Spleen (tissue), 13 donors: ENCODE data around the gene EVL. TPM values are rescaled to one million over a fixed set of nuclear protein-coding genes. Genes with fewer than 3 reads are reported as not detected.

Experiments
- DNase-seq: peaks from one replicate; pipeline ENCODE4 v3.0.0-alpha.2; 2020
- H3K27ac ChIP-seq, 8 donors: fragments of 200-600 bp; sonication (generic) in 7 of 8; 1 replicate in 4 of 8; 2 replicates in 4 of 8; pipeline versions ENCODE4 v1.5.0 to v1.8.0; 2016 to 2021; ENCODE audit warnings: inconsistent platforms in 4 of 8, mild to moderate bottlenecking in 4 of 8, moderate library complexity in 1 of 8
- H3K27me3 ChIP-seq, 7 donors: fragments of 200-600 bp; sonication (generic) in 6 of 7; replicated peaks in 1 of 7; 1 replicate in 4 of 7; 2 replicates in 3 of 7; pipeline versions ENCODE4 v1.5.0 to v1.8.0; 2016 to 2021; ENCODE audit warnings: inconsistent platforms in 3 of 7, mild to moderate bottlenecking in 1 of 7
- H3K36me3 ChIP-seq, 6 donors: fragments of 200-600 bp; sonication (generic) in 5 of 6; 1 replicate in 4 of 6; 2 replicates in 2 of 6; pipeline versions ENCODE4 v1.5.0 to v1.8.0; 2016 to 2021; ENCODE audit warnings: inconsistent platforms in 2 of 6
- H3K4me1 ChIP-seq, 6 donors: fragments of 200-600 bp; sonication (generic) in 5 of 6; 1 replicate in 3 of 6; 2 replicates in 3 of 6; pipeline versions ENCODE4 v1.5.0 to v1.8.0; 2016 to 2021; ENCODE audit warnings: inconsistent platforms in 3 of 6
- H3K4me3 ChIP-seq, 8 donors: fragments of 200-600 bp; sonication (generic) in 7 of 8; 1 replicate in 4 of 8; 2 replicates in 4 of 8; pipeline versions ENCODE4 v1.5.0 to v1.8.0; 2016 to 2021; ENCODE audit warnings: inconsistent platforms in 4 of 8, mild to moderate bottlenecking in 4 of 8, moderate library complexity in 2 of 8
- H3K9me3 ChIP-seq, 8 donors: fragments of 200-600 bp; sonication (generic) in 7 of 8; 1 replicate in 4 of 8; 2 replicates in 4 of 8; pipeline versions ENCODE4 v1.5.0 to v1.8.0; 2016 to 2021; ENCODE audit warnings: inconsistent platforms in 4 of 8
- POLR2A ChIP-seq, 3 donors: fragments of 450-650 bp; IDR thresholded peaks; one replicate each; pipeline ENCODE4 v1.5.1; 2017; ENCODE audit warnings: antibody characterized with exemption in 3 of 3, mild to moderate bottlenecking in 1 of 3
- POLR2AphosphoS5 ChIP-seq, 3 donors: sonication (generic); formaldehyde crosslinking; IDR thresholded peaks; one replicate each; pipeline ENCODE4 v1.5.1; 2017; ENCODE audit warnings: antibody characterized with exemption in 3 of 3
- WGBS, 5 donors: extraction: QIAGEN DNeasy Blood & Tissue Kit in 3 of 5; methylation state at CpG; one replicate each; pipeline versions ENCODE4 v1.1.5 to v1.1.7; 2013 to 2018; 5-methylcytosine and 5-hydroxymethylcytosine counted together
- intact Hi-C: fragments of 100-400 bp; cut with DNase I; formaldehyde crosslinking; loops from one replicate; pipeline ENCODE4 v1.15.0; 2023; ENCODE audit warnings: low total_unique reads
- long read RNA-seq, 2 donors: transcript quantifications; one replicate each; lab custom pipeline, GENCODE V29; 2026
- polyA plus RNA-seq, 3 donors: library from polyadenylated mRNA; stranded (reverse); fragments of 200-250 nt; gene quantifications; one replicate each; pipeline ENCODE4 v1.2.1, GENCODE V29; 2013
- total RNA-seq, 7 donors: library from RNA; depleted of rRNA in 3 of 7; stranded (reverse); fragments of >200 nt in 3 of 7; fragmentation: NEBNext Ultra II Directional in 4 of 7; extraction: Animal tissue kit (Norgen Biotek cat#: 25700) in 4 of 7; gene quantifications; one replicate each; pipeline versions ENCODE4 v1.1.0 to v1.2.1, GENCODE V29; 2016 to 2021
- TF ChIP-seq, protein P1 (sequence below), 11 experiments: fragments of 200-600 bp in 7 of 11; fragments of 450-650 bp in 4 of 11; sonication (generic) in 4 of 11; IDR thresholded peaks in 8 of 11; conservative IDR thresholded peaks in 3 of 11; 1 replicate in 7 of 11; 2 replicates in 4 of 11; pipeline versions ENCODE4 v1.4.0 to v1.8.0; 2016 to 2021; ENCODE audit warnings: antibody characterized with exemption in 11 of 11, inconsistent platforms in 4 of 11, mild to moderate bottlenecking in 1 of 11
- donor health status: healthy with polysubstance abuse.
- donor health status: DM: no; HTN: no; CAD: no; lungs with moderate emphysema.
- donor health status: DM: no; HTN: no; CAD: no.
- donor health status: Bipolar disorder and iron deficiency.
- donor health status: healthy.
- donor health status: DM: no; HTN: no; CAD: no.
- donor health status: DM: yes; HTN: yes; CAD: no.

Gene EVL
- 100 to 1,000 TPM; 244 to 336 (median 283) TPM for total RNA-seq
- 100 to 1,000 TPM; 169 to 184 (median 183) TPM for polyA plus RNA-seq
- long read RNA-seq, donor 1, transcript EVL-202 (14 exons, 2,353 nt) = minor isoform, 7 of 35 reads
- long read RNA-seq, donor 1, transcript EVL-217 (3 exons, 1,547 nt) = minor isoform, 8 of 35 reads
- long read RNA-seq, donor 1, transcript EVL-201 (14 exons, 1,978 nt) = major isoform, 11 of 35 reads
- long read RNA-seq, donor 1, partial matches to known transcripts = 8 of 35 reads
- long read RNA-seq, donor 1, other reads (novel, unspliced or antisense) = 0 of 35 reads
- long read RNA-seq, donor 2, transcript EVL-201 (14 exons, 1,978 nt) = major isoform, 16 of 32 reads
- long read RNA-seq, donor 2, transcript EVL-202 (14 exons, 2,353 nt) = minor isoform, 7 of 32 reads
- long read RNA-seq, donor 2, transcript EVL-217 (3 exons, 1,547 nt) = minor isoform, 5 of 32 reads
- long read RNA-seq, donor 2, partial matches to known transcripts = 0 of 32 reads
- long read RNA-seq, donor 2, other reads (novel, unspliced or antisense) = 0 of 32 reads

- Histone ChIP-seq H3K4me1 (peaks cover 30 to 100% (median 75%) of the 10 kb centered on the region in 6 donors), H3K27me3 (no peaks in the 10 kb centered on the region), H3K27ac (peak within 1 kb of the TSS; percentile 75 to 93 (median 90)), H3K36me3 (peaks cover 0 to 2% (median 0%) of the 10 kb centered on the region in 6 donors), H3K4me3 (peak within 1 kb of the TSS; percentile 32 to 74 (median 46)), H3K9me3 (no peaks in the 10 kb centered on the region)
- TF ChIP-seq, protein P1, sequence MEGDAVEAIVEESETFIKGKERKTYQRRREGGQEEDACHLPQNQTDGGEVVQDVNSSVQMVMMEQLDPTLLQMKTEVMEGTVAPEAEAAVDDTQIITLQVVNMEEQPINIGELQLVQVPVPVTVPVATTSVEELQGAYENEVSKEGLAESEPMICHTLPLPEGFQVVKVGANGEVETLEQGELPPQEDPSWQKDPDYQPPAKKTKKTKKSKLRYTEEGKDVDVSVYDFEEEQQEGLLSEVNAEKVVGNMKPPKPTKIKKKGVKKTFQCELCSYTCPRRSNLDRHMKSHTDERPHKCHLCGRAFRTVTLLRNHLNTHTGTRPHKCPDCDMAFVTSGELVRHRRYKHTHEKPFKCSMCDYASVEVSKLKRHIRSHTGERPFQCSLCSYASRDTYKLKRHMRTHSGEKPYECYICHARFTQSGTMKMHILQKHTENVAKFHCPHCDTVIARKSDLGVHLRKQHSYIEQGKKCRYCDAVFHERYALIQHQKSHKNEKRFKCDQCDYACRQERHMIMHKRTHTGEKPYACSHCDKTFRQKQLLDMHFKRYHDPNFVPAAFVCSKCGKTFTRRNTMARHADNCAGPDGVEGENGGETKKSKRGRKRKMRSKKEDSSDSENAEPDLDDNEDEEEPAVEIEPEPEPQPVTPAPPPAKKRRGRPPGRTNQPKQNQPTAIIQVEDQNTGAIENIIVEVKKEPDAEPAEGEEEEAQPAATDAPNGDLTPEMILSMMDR (IDR thresholded peaks at IDR 0.05 in 8 of 11, conservative IDR thresholded peaks at IDR 0.05 in 3 of 11) = no peak
- TF ChIP-seq POLR2AphosphoS5 (IDR thresholded peaks at IDR 0.05) (peak; percentile 75 to 85 (median 81)), POLR2A (IDR thresholded peaks at IDR 0.05) (peak in 1 of 3 donors; percentile 67)
- 32 to 40% (median 35%) methylated on average over 6 of the region's 6 CpGs for WGBS, 5 donors
- intact Hi-C loops = no loop called here
- DNase-seq = peak; percentile 94
Measured at GRCh38 chr14:100065111-100065871, at the start of gene EVL. TSS of gene EVL (plus strand) at chr14:100065422. CDS start at chr14:100065501, 79 bp downstream.

DNA sequence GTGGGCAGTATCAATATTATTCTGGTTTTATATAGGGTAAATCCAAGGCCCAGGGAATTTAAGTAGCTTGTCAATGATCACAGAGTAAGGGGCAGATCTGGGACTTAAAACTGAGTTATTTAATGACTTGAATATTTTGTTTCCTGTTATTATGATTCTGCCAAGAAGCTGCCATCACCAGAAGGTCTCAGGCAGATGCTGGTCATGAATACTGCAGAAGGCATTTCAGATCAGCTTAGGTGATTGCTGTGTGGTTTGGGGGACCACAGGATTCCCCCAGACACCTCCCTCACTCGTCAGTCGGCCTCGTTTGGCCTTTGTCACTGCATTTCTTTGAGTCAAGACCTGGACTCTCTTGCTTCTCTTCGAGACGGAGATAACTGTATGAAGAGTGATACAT lies 47.7 kb upstream of the EVL start:
- intact Hi-C loops = no loop called here
- DNase-seq = no peak
- no peaks in the 10 kb centered on the region for H3K27me3 ChIP-seq
- no peak for TF ChIP-seq POLR2AphosphoS5 (IDR thresholded peaks at IDR 0.05)
- 75 to 81% (median 77%) methylated on average over 5 of the region's 5 CpGs for WGBS, 5 donors
- no peaks in the 10 kb centered on the region for H3K9me3 ChIP-seq
- H3K36me3 ChIP-seq = no peaks in the 10 kb centered on the region
- H3K27ac ChIP-seq = no peak overlapping the region
- H3K4me1 ChIP-seq = peaks cover 0 to 9% (median 0%) of the 10 kb centered on the region in 6 donors
- no peak overlapping the region for H3K4me3 ChIP-seq

GRCh38 chr14:100018054-100018453 lies 47.2 kb upstream of the EVL start:
- Histone ChIP-seq H3K9me3 (no peaks in the 10 kb centered on the region), H3K27ac (no peak overlapping the region), H3K4me1 (peaks cover 0 to 9% (median 0%) of the 10 kb centered on the region in 6 donors), H3K27me3 (no peaks in the 10 kb centered on the region), H3K4me3 (no peak overlapping the region), H3K36me3 (no peaks in the 10 kb centered on the region)
- intact Hi-C loops = no loop called here
- TF ChIP-seq POLR2A (IDR thresholded peaks at IDR 0.05) = no peak
- TF ChIP-seq POLR2AphosphoS5 (IDR thresholded peaks at IDR 0.05) = no peak
- TF ChIP-seq, protein P1 (IDR thresholded peaks at IDR 0.05 in 8 of 11, conservative IDR thresholded peaks at IDR 0.05 in 3 of 11) = no peak
- no peak for DNase-seq
- WGBS, 5 donors = 82 to 95% (median 93%) methylated on average over 7 of the region's 7 CpGs

GRCh38 chr14:100018482-100018881 lies 46.7 kb upstream of the EVL start:
- intact Hi-C loops = no loop called here
- H3K36me3 ChIP-seq = no peaks in the 10 kb centered on the region
- H3K27me3 ChIP-seq = no peaks in the 10 kb centered on the region
- H3K4me1 ChIP-seq = peaks cover 0 to 9% (median 0%) of the 10 kb centered on the region in 6 donors
- 72 to 81% (median 77%) methylated on average over 8 of the region's 8 CpGs for WGBS, 5 donors
- H3K4me3 ChIP-seq = no peak overlapping the region
- TF ChIP-seq POLR2AphosphoS5 (IDR thresholded peaks at IDR 0.05) = no peak
- TF ChIP-seq, protein P1 (IDR thresholded peaks at IDR 0.05 in 8 of 11, conservative IDR thresholded peaks at IDR 0.05 in 3 of 11) = no peak
- no peaks in the 10 kb centered on the region for H3K9me3 ChIP-seq
- H3K27ac ChIP-seq = no peak overlapping the region
- no peak for DNase-seq
